Fibroblast of villous mesenchyme (primary cell): ENCODE data around the gene TNIK. TPM values are rescaled to one million over a fixed set of nuclear protein-coding genes. Genes with fewer than 3 reads are reported as not detected.
A peak's percentile ranks its signal among the peaks of the same experiment; 100 is the strongest.
"Not testable (repeated sequence)": the region's sequence is repeated elsewhere in the genome, so short reads cannot be mapped to it uniquely, and the experiment has no call there.

Source experiments
- DNase-seq: peaks from one replicate; pipeline ENCODE4 v3.0.0-alpha.2; 2010; ENCODE audit warnings: low read depth
- H3K4me3 ChIP-seq: 2 replicates; pipeline ENCODE4 v1.5.1; 2011; ENCODE audit warnings: low read depth, mild to moderate bottlenecking, low read length
- CTCF ChIP-seq: IDR thresholded peaks from 2 replicates; pipeline ENCODE4 v1.5.1; 2012; ENCODE audit warnings: low read depth, mild to moderate bottlenecking, low read length; ENCODE audit not compliant: insufficient read depth
- total RNA-seq: library from RNA; depleted of rRNA; stranded (reverse); fragments of >200 nt; gene quantifications from 2 replicates; pipeline ENCODE4 v1.2.3, GENCODE V29; 2012

The TNIK gene
- total RNA-seq, 1 donor, result 5.2 TPM

GRCh38 chr3:171456765-171457606 is 3.2 kb downstream of the TNIK start:
- DNase-seq, result no peak
- H3K4me3 ChIP-seq, result peak overlapping the region; percentile 83
- no peak for TF ChIP-seq CTCF

- no peak for TF ChIP-seq CTCF
- no peak for DNase-seq
- no peak overlapping the region for H3K4me3 ChIP-seq
Measured at GRCh38 chr3:171455603-171456550, 4.3 kb downstream of the TNIK start.

- TF ChIP-seq CTCF, result no peak
- H3K4me3 ChIP-seq, result no peak overlapping the region
- DNase-seq, result no peak
Measured at GRCh38 chr3:171454041-171454440, 6.2 kb downstream of the TNIK start.

DNA sequence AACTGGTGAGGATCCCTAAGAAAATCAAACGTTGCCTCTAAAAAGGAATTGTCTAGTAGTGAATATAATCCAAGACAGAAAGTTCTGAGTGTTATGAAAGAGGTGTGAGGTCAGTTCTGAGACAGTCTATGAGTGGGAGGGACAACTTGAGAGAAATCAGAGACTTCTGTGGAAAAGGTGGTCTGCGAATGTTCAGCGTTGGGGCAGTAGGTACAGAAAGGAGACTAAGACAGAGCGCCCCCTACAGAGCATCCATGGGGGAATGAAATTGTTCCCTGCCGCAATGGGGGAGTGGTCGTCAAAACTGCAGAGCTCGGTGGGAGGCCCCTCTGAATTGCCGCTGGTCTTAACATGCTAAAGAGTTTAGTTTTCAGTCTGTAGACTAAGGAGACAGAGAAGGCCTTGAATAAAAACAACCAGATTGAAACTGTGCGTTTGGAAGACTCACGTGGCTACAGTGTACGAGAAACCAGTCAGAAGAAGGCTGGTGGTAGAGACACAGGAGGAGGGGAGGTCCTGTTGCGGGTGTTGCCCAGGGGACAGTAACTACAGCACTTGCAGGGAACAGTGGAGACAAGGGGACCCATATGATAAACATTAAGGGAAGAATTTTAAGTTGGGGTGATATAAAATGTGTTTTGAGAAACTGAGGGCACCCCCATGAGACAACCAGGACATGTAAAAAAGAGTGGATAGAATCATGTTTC is 6.9 kb downstream of the TNIK start:
- peak; percentile 36 for TF ChIP-seq CTCF

DNA sequence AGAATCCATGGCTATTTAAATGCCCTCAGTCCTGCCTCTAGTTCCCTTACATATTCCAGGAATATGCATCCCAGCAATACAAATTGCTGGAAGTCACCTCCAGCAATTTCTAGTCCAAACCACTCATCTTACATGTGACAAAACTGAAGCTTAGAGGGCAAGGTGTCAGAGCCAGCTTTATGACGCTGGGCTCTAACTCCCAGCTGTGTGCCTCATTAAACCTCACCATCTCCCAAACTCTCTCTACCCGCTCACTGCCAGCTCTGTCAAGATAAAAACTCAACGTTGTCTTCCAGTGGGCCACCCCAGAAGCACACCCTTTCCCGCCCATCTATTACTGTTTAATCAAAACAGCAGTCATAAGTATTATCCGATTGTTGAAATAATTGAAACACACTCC is 7.9 kb downstream of the TNIK start:
- TF ChIP-seq CTCF, result no peak
- no peak overlapping the region for H3K4me3 ChIP-seq
- DNase-seq, result no peak

More for the DNA sequence above, 6.9 kb downstream of the TNIK start:
- H3K4me3 ChIP-seq, result no peak overlapping the region
- no peak for DNase-seq

GRCh38 chr3:171451915-171452314 is 8.3 kb downstream of the TNIK start:
- DNase-seq, result no peak
- H3K4me3 ChIP-seq, result no peak overlapping the region
- TF ChIP-seq CTCF, result no peak

DNA sequence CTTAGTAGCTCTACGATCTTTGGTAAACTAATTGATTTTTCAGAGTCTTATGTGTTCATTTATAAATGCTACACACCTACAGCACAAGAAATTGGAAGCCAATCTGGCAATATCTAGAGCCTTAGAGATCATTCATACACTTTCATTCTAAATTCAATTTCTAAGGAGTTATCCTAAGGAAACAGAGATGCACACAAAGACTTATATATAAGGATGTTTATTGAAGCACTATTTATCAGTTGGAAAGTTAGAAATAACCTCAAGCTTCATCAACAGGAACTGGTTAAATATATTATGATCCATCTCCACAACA is 12.7 kb downstream of the TNIK start:
- DNase-seq, H3K4me3 ChIP-seq: not testable (repeated sequence)
